Activated CD4-positive, alpha-beta T cell treated with anti-CD3 and anti-CD28 coated beads for 48 hours (primary cell): ENCODE data around the gene ACOX3.
"Not testable (repeated sequence)": the region's sequence is repeated elsewhere in the genome, so short reads cannot be mapped to it uniquely, and the experiment has no call there.

ENCODE experiments used
- DNase-seq: peaks from one replicate; pipeline ENCODE4 v3.0.0-alpha.2; 2020

The ACOX3 gene

DNA sequence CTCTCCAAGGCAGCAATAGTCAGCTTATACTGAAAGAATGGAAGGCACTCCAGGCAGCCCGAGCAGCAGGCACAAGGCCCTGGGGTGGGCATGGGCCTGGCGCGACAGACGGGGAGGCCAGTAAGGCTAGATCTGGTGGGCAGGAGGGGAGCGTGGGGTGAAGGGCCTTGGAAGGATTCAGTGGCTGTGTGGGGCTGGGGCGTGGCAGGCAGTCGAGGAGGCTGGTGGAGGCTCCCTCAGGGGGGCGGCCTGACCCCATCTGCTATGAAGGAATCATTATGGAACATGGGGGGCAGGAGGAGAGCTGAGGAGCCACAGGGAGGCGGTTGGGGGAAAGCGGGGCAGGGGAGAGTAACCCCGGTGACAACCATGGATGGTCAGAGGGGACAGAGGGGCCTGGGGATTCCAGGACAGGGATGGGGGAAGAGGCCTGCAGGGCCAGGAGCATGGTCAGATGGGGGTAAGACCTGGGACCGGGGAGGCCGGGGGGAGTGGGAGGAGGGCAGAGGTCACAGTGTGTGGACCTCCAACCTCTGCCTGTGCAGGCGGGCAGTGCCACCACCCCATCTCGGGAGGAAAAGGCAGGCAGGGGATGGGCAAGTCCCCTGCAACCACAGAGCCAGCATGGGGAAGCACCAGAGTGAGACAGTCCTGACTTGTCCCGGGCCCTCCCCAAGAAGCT lies 70.3 kb downstream of the ACOX3 start:
- no peak for DNase-seq

DNA sequence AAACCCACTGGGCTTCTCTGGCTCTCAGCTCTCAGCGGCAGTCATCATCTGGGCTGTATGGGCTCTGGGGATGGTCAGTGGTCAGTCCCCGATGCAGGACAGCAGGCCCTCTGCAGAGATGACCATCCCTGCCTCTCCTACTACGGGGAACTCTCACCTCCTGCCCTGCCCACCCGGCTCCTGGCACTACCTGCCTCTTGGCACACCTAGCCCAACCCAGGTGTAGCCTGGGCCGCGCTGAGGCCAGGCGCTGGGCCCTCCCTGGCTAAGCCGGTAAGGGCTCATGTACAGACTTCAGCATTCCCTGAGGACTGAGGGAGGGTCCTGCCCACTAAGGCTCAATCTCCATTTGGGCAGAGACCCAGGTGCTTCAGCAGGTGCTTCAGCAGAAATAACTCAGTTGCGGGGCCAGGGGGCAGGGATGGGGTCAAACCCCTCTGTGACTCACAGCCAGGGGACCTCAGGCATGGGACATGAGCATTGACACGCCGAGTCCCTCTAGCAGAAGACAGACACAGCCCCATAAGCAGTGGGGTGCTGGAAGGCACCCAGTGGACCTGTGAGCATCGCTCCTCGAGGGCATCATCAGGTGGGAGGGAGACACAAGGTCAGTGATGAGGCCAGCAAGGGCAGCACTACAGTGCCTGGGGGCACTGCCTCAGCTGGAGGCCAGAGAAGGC lies 71.0 kb downstream of the ACOX3 start:
- no peak for DNase-seq

DNA sequence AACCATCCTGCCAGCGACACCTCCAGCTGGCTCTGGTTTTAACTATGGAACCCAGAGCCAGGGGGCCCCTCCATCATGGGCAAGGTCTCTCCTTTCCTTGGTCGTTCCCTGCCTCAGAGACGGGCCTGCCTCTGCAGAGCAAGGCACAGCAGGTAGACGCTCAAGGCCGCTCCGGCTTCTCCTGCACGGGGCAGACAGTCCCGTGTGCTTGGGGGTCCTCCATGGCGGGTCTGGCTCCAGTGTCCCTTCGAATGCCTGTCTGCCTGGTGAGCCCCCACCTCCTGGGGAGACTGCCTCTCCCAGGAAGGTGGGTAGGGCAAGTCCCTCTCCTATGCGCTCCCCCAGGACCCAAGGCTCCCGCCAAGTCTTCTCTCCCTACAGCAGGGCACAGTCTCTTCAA lies 71.5 kb downstream of the ACOX3 start:
- DNase-seq: no peak

DNA sequence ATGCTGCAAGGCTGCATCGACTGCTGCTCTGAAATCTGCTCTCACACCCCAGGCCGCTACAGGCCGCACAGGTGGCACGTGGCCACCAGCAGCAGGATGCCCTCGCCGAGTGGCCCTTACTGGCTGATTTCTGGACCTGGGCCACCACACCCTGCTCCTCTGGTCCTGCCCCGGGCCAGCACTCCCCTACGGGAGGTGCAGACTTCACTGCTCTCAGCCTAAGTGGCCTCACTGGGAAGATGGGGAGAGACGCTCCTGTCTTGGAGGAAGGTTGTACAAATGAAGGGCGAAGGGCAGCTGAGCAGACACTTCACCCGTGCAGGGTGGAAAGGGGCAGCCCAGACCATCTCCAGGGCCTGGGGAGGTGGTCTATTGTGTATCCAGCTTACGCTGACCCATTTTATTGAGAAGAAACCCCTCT lies 72.5 kb downstream of the ACOX3 start:
- DNase-seq: no peak

DNA sequence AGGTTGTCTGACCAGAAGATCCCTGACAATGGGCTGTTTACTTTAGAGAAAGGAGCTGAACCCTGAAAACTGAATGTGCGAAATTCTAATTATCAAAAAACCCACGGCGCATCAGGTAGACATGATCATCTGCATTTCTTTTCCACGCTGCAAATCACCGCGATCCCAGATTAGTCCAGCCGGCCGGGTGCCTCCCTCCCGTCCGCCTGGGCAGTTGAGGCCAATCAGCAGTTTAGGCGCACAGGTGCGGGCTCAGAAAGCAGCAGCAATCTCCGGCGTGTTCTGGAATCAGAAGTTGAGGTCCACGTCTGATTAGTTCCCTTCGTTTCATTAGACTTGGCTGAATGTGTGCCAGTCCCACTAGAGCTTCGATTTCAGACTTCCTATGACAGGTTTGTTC lies 73.9 kb downstream of the ACOX3 start:
- DNase-seq: no peak

DNA sequence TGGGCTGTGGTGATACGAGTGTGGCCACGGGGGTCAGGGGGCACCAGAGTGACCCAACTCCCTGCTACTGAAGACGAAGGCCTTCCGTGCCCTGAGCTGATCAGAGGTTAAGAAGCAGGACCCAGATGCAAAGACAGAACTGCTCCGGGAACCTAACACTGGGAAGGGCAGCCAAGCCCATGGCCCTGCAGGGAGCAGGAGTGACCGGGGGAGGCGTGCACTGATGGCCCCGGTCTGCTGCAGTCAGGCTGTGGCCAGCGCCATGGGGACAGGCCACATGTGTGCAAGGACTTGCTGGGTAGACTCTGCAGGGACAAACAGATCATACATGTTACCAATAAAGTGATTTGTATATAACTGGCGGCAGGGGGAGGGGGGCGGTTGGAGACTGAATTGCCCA lies 74.6 kb downstream of the ACOX3 start:
- DNase-seq: no peak

DNA sequence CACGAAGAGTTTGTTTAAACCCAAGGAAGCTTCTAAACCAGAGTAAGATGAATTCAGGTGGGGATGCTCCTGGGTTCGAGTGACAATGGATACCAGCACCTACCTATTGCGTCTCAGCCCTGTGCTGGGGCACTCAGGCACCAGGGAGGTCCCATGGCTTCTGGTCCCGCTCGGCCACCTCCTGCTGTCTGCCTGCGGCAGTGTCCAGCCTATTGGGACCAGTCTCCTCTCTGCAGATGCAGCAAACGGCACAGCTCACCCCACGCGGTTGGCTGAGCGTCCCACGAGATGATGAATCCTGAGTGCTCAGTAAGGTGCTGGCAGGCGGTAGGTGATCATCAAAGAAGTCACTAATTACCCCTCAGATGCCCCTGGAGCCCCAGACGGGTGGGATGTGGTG lies 75.2 kb downstream of the ACOX3 start:
- DNase-seq: no peak

DNA sequence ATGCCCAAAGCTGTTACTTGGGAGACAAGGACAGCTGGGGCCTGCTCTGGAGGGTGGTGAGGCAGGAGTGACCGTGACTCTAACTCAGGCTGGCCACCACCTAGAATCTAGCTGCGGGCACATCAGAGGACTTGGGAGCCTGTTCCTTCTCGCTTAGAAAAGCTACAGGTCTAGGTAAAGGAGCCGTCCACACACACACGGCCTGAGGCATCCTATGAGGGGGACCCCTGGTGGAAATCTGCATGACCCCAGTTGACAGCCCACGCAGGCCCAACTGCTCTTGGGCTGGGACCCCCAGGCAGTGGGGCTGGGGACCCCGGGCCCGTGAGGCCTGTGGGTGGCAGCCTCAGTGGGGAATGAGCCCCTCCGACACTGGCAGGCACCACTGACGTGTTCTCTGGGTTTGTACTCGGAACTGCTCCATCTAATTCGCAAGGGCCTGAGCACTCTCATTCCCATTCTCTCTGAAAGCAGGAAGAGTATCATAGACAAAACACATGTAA lies 75.6 kb downstream of the ACOX3 start:
- DNase-seq: no peak

DNA sequence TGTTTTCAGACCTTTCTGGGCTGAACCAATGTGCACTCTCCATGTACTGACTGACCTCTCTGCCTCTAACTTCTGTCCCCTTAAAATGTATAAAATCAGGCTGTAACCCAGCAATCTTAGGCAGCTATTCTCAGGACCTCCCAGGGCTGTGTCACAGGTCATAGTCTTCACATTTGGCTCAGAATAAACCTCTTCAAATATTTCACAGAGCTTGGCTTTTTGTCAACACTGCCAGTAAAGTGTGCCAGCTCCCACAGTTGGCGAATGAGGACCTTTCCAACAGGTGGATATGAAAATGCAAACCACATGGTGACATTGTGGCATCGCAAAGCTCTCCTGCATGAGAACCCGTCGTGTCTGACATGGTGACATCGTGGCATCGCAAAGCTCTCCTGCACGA lies 76.4 kb downstream of the ACOX3 start:
- no peak for DNase-seq

DNA sequence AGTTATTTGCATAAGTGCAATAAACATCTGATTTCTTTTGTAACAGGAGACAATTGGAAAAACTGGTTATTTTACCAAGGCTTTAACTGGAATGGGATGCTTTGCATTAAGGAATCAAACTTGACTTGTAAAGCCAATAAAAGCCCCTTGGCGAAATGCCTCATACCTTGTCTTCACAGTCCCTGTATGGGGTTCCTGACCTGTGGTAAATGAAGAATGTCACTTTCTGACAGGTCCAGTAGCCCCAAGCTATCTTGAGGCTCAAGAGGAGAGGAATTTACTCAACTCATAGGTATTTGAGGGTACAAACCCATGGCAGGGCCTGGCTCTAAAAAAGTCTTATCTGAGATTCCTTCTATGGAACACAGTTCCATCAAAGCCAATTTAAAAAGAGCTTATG lies 78.0 kb downstream of the ACOX3 start:
- DNase-seq: no peak

DNA sequence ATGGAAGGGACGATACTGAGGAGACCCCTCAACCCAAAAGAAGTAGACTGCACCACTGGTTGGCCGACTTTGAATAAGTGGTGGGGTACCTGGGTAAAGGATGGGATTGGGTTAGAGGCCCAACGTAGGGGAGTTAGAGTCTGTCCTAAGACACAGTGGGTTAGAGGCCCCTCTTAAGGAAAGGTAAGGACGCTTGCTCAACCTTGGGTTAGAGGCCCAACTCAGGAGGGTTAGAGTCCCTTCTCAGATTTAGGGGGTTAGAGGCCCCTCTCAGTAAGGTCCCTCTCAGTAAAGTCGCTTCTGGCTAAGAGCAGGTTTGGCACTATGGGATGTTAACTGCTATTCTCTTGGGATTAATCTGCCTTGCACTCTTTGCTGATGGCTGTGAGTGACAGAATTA lies 81.3 kb downstream of the ACOX3 start:
- no peak for DNase-seq

DNA sequence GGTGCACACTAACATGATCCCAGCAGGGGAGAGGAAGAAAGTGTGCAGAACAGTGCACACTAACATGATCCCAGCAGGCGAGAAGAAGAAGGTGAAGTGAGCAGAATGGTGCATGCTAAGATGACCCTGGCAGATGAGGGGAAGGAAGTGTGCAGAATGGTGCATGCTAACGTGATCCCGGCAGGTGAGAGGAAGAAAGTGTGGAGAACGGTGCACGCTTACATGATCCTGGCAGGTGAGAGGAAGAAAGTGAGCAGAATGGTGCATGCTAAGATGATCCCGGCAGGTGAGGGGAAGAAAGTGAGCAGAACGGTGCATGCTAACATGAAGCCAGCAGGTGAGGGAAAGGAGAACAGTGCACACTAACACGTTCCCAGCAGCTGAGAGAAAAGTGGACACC lies 83.7 kb downstream of the ACOX3 start:
- no peak for DNase-seq

DNA sequence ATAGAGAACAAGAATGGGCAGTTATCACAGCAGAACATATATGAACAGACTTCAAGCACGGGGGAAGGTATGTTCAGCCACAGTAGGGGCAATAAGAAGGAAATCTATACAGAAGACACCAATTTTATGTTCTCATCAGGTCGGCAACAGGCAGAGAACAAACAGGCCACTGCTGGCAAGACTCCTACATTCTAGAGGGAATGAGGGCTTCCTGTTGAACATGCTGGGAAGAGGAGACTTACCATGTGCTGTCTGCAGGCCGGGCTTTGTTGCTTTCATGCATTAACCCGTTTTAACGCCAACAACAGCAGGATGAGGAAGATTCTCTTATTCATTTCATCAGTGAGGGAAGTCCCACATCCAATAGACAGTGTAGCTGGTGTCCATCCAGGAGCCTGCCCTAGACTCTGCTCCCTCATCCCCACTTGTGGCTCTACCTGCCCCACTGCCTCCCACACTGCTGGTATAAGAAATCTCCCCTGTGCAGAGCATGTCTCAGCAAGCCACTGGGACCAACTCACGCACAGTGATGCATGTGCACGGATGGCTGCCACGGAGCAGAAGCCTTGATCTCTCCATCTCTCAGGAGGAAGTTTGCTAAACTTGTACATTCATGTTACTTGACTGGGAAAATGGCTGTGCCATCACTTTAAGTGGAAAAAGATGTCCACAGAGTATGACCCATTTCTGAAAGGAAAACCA lies 84.5 kb downstream of the ACOX3 start:
- no peak for DNase-seq

DNA sequence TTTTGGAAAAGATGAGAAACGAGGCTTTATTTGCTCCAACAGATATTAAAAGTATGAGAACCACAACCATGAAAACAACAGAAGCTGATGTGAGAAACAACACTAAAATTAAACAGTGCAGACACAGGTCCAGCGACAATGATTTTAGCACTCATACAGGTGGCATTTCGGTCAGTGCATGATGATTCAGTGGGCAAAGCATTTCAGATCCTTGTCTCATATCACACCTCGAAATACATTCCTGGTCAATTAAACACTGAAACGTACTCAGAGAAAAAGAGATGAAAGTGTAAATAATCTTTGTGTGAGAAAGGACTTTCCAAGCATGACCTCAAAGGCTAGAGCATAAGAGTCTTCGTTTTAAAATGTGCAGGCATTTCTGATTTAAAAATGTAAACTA lies 85.2 kb downstream of the ACOX3 start:
- DNase-seq: no peak

DNA sequence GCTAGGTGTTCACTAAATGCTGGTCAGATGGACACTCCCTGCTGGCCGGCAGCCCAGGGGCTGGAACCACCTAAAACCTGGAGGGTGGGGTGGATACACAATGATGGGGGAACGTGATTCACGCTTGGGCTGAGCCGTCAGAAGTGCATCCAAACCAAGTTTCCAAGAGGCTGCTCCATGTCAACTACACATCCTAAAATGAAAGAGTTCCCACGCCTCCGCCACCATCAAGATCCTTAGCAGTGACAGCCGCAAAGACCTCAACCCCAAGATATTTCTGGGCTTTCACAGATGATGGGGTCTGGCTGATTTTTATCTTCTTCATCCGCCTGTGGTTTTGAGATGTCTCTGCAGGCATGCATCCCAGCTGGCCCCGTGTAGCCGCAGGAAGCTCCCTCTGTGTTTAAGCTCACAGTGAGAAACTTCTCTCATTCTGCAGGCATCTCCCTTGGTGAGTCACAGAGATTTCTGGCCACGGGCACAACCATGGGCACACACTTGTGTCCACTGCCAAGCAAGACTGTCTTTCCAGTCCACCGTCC lies 86.5 kb downstream of the ACOX3 start:
- no peak for DNase-seq

DNA sequence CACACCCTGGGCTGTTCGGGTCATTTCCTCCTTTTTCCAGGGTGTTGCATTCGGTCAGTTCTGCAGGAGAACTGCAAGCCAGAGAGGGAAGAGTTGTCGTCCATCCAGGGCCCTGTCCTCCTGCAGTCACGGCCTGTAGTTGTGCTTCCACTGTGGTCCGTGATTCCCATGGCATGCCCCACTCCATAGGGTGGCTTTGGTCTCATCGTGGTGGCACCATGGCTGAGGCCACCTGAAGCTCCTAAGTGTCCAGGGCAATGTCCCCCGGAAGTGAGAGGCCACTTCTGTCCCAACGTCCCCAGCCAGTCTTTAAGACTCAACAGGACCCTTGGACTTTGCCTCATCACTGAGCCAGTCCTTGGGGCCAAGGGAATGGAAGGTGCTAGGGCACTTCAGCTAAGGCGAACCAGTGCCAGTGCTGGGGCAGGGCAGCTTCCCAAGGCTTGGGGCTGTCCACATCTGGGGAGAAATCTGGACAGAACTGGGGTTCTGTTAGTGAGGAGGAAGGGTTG lies 87.3 kb downstream of the ACOX3 start:
- DNase-seq: no peak

DNA sequence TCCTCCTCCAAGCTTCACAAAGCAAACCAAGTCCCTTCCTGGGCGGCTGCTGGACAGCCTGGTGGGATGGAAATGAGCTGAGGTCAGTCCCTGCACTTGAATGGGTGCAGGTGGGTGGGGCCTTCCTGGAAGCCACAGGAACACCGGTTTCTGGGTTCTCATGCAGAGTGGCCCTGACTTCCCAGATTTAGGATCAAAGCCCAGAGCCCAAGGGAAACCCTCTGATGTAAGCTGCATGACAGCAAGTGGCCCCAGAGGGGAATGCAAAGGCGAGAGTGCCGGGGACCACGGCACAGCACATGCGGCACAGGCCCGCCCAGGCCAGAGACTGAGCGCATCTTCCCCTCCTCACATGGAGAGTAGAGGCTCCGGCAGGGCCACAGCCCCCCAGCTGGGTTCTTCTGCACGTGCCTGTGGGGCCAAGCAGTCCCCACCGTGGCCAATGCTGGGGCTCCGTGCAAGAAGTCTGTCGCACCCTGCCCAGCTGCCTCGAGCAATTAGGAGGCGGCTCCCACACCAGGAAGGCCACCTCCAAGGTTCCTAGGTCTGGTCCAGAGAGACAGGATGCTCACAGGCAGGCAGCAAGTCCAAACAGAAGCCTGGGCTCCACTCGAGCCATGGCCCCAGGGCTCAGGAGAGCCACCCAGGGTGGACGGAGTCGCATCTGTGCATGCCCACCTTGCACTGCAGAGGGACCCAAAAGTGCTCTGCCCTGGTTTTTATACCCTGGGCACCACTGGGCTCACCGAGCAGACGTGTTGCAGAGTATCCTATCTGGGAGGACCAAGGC lies 88.0 kb downstream of the ACOX3 start:
- DNase-seq: no peak

DNA sequence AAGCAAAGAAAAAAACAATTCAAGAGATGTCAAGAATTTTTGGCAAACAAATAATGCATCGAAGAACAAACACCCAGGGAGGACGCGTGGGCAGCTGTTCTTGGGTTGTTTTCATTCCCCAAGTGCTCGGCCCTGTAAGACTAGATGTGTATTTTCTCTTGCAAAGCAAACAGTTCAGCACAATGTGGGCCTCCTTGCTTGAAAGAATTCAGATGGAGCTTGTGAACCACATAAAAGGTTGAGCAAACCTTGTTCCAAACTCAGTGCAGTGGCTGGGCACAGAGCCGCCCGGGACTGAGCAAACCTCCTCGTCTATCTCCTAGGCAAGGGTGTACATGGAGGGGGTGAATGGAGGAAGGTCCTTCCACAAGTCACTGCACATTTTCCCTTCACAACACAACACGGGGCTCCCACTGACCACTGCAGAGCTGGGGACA lies 88.6 kb downstream of the ACOX3 start:
- no peak for DNase-seq

DNA sequence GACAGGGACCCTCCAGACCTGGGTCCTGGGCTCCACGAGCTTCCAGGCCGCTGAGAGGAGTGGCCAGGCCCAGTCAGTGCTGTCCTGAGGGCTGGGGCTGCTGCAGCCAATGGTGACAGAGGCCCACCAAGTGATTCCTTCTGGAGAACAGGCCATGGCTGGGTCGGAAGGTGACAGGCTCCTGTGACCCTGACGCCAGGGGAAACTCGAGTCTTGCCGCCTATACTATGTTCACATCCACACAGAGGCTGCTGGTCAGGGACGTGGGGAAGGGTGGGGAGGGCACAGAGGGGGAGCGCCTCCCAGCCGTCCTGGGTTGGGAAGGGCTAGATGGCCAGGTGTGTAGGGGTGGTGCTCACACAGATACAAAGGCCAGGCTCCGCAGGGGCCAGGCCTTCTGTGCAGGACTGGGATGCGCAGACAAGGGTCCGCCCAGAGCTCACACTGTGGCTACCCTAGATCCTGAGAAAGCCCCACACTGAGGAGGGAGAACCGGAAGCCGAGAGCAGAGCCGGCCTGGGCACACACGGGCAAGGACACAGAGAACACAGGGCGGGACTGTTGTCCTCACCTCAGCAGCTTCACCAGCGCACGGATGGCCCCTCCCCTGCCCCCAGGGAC lies 89.6 kb downstream of the ACOX3 start:
- DNase-seq: no peak

DNA sequence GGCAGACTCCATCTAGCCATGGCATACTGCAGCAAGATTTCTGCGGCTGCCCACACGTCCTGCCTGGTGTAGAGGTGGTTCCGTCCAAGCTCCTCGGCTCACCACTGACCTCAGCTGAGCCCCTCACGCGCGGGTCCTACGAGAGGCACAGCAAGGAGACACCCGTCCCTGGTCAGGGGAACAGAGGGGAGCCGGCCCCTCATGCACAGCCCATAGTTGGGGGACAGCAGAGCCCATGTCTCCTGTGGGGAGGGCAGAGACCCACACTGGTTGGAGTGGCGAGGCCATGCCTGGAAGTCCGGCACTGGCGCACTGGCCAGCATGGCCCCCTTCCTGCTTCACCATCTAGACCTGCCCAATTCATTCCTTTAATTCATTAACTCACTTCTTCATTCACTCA lies 90.2 kb downstream of the ACOX3 start:
- DNase-seq: no peak

DNA sequence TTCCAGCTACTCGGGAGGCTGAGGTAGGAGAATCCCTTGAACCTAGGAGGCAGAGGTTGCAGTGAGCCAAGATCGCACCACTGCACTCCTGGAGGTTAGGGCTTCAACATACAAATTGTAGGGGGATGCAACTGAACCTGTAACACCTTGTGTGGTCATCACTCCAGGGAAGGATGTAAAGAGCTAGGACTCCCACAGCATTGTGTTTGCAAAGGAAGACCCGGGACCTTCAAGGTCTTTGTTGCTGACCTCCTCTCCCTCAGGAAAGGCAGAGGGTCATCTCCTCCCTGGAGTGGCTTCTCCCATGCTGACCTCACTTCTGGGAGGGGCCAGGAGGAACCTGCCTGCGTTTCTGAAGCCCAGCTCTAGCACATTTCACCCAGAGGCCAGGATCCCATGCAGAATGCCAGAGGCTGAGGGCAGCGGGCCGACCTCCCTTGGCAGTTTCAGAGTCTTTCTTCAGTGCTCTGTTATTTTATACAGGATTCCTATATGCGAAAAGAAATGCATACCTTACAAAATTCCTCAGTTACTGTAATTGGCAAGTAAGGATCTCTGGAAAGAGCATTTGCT lies 90.8 kb downstream of the ACOX3 start:
- DNase-seq: no peak

DNA sequence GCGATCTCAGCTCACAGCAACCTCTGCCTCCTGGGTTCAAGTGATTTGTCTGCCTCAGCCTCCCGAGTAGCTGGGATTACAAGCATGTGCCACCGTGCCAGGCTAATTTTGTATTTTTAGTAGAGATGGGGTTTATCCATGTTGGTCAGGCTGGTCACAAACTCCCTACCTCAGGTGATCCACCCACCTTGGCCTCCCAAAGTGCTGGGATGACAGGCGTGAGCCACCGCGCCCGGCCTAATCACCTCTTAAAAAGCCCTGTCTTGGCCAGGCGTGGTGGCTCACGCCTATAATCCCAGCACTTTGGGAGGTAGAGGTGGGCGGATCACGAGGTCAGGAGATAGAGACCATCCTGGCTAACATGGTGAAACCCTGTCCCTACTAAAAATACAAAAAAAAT lies 91.3 kb downstream of the ACOX3 start:
- DNase-seq: not testable (repeated sequence)
